GM12878 (cell line): Measurements from ENCODE around the gene SORCS2.

Source experiments
- EP300 ChIP-seq, 2 experiments: fragments of 150-350 bp in 1 of 2; IDR thresholded peaks; 2 replicates each; pipeline ENCODE4 v1.6.1; 2011 to 2012; ENCODE audit warnings: low read depth in 2 of 2, low read length in 2 of 2, borderline replicate concordance in 1 of 2, improper control_type of control experiment in 1 of 2, inconsistent platforms in 1 of 2; ENCODE audit not compliant: control insufficient read depth in 1 of 2
- EZH2 ChIP-seq: IDR thresholded peaks from 2 replicates; pipeline ENCODE4 v1.6.1; 2012; ENCODE audit warnings: low read depth, mild to moderate bottlenecking, control low read depth, inconsistent platforms, low read length, borderline replicate concordance; ENCODE audit not compliant: control insufficient read depth

DNA sequence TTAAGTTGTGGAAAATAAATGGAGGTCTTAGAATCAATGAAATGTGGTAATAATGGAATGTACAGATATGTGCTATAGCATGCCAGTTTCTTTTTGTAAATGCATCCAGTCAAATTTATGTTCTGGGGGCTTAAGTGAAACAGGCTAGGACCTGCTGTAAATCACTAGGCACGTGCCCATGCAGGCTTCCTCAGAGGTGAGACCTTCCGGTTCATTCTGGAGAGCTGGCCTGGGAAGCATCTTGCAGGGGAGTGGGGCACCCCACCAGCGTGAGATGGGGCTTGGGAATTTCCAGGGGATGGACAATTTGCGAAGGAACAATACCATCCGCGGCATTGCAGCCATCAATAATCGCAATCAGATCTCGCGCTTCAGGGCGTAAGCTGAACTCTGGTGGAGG, 80.1 kb downstream of the SORCS2 start:
- TF ChIP-seq EZH2 (no peak), EP300 (IDR thresholded peaks at IDR 0.05; ENCODE audit: borderline replicate concordance in 1 of 2, control insufficient read depth in 1 of 2, low read depth in 2 of 2, low read length in 2 of 2) (no peak)
